Activated CD4-positive, alpha-beta T cell treated with anti-CD3 and anti-CD28 coated beads, Interleukin-2, amount 50 U/mL, for 48 hours (primary cell): Measurements from ENCODE around the gene OR10V1.

Experiments
- DNase-seq, 2 experiments: peaks; one replicate each; pipeline ENCODE4 v3.0.0-alpha.2; 2020

Gene OR10V1

DNA sequence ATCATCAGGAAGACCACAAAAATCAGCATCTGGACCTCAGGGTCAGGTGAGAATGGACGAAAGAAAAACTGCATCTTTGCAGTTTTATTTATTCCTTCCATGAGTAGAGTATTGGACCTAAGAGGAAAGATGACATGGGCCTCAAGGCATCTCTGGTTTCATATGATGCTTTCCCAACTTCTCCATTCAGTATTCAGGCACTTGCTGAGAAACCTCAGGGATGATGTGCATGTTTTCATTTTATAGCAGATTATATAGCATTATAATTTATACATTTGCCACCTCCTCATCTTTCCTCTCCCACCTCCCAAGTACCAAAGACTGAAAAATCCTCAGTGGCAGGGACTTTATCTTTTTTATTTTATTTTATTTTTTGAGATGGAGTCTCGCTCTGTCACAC lies at the start of gene OR10V1:
Gene OR10V1 (minus strand): TSS at position 101 of the 400 bp plus-strand sequence. CDS start 0 bp downstream, at position 101.
- DNase-seq = no peak

- DNase-seq = no peak
Observed at GRCh38 chr11:59761993-59762392, 48.3 kb upstream of the OR10V1 start.

GRCh38 chr11:59760771-59761170 lies 47.1 kb upstream of the OR10V1 start:
- DNase-seq = no peak

DNA sequence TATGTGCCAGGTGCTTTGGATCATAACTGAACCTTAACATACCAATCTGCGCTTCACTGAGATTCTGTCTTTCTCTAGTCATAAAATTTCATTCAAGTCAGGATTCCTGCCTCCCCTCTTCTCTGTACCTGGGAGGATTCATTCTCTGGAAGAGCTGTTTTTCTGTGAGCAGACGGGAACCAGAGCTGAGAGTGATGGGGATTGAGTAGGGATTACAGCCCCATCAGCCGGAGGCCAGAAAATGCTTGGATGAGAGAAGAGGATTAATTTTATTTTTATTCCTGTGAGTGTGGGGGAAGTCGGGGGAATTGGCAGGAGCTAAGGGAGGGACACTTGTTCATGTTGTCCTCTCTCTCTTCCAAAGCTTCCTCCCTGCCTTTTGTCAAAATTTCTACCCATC lies 46.3 kb upstream of the OR10V1 start:
- no peak for DNase-seq

- no peak for DNase-seq
Observed at GRCh38 chr11:59758401-59759037, 44.9 kb upstream of the OR10V1 start.

DNA sequence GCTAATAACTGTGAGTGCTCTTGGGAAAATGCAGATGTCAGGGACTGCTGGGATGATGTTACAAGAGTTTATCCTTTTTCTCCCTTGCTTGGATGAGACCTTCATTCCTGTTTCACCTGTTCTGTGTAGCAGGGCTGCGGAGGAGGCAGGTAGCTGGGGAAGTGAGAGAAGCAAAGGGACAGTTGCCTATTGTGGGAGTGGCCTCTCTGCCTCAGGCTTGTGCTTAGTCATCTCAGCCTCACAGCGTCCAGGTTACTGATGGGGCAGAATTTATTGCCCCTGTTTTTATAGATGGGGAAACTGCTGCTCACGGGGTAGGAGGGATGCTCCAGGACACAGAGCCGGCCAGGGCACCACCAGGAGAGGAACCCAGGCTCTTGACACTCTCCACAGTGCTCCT lies 43.2 kb upstream of the OR10V1 start:
- no peak for DNase-seq

DNA sequence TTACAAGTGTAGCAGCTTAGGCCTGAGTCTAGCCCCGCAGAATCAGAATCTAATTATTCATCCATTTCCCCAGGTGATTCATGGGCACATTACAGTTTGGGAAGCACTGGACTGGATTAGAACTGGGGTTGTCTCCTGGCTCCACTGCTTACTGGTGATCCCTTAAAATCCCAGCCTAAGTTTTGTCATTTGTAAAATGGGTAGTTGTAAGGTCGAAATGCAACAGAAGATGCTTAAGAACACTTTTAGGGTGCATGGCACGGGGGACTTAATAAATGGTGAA lies 42.9 kb upstream of the OR10V1 start:
- DNase-seq = no peak

DNA sequence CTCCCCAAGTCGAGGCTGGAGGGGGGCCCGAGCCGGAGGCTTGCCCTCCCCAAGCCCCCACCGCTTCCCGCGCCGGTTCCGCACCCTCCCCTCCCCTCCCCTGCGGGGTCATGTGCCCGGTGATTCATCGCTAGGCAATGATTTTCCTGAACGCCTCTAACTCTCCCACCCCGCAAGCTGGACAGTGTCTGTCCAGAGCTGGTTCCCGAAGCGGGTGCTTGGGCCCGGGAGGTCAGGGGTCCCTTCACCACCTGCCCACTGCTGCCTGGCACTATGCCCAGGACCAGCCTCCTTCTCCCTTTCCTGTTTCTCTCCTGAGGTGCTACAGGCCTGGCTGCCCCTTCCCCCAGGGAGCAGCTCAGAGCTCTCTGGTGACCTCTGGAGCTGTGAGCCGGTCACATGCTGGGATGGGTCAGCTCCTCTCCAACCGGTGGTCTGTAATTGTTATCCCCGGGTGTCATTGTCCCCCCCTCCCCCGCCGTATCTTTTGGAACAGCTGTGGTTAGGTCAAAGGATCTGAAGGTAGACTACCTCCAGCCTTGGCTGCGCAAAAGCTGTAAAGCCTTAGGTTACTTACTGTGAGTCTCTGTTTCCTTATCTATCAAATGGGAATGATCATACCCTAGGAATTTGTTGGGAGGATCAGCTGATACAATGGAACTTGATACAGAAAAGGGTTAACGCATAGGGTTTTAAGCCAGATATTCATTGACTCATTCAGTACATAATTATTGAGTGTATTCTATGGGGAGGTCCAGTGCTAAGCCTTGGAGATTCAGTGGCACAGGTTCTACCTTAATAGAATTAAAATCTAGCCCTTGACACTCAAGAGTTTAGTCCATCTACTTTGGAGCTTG lies 42.3 kb upstream of the OR10V1 start:
- peak; percentile 23 to 37 for DNase-seq

DNA sequence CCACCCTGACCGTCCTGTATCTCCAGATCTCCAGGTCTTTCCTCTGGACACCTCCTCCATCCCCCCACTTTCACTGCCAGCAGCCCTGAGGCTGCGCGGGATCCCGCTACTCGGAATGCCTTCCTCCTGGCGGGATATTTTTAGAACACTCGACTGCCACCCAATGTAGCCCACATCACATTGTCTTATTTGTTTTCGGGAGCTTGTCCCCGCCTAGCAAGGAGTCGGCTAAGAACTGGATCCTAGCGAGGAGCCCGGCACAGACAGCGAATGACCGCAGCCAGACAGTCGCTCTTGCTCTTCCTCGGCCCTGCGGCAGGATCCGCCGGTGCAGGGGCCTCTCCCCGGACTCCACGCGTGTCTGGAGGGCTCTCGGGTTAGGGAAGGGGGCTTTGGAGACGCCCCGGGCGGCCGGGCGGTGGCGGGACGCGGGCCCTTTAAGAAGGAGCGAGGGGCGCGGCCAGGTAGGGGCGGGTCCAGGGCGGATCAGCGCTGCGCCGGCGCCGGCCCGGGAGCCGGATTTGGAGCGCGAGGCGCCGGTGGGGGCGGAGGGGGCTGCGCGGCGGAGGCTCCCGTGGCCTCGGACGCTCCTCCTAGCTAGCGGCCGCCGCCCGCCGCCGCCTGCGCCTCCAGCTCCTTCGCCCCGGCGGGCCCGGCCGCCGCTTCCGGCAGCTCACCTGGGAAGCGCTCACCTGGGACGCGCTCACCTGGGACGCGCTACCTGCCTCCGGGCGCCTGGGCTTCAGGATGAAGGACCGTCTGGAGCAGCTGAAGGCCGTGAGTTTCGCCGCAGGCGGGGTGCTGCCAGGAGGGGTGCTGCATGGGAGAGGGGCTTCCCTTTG lies 41.4 kb upstream of the OR10V1 start, which contains the start of gene STX3:
Gene STX3 (plus strand): TSS at position 518 of the 842 bp plus-strand sequence. CDS start 230 bp downstream, at position 748.
- DNase-seq = peak; percentile 67 to 74

DNA sequence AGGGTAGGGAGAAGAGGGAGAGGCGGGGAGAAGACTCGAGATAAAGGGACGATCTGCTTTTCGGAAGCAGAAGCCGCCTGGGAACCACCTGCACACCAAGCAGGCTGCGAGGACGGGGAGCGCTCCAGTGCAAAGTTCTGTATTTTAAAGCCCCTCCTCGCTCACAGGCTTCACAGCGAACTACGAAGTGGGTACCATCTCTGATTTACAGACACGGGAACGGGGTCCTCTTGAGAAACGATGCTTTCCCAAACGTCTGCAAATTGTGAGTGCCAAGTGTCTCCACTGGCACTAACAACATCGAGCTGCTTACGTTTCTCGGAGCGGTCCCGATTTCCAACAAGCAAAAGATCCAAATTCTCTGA lies 40.8 kb upstream of the OR10V1 start:
- peak; percentile 17 to 43 for DNase-seq

DNA sequence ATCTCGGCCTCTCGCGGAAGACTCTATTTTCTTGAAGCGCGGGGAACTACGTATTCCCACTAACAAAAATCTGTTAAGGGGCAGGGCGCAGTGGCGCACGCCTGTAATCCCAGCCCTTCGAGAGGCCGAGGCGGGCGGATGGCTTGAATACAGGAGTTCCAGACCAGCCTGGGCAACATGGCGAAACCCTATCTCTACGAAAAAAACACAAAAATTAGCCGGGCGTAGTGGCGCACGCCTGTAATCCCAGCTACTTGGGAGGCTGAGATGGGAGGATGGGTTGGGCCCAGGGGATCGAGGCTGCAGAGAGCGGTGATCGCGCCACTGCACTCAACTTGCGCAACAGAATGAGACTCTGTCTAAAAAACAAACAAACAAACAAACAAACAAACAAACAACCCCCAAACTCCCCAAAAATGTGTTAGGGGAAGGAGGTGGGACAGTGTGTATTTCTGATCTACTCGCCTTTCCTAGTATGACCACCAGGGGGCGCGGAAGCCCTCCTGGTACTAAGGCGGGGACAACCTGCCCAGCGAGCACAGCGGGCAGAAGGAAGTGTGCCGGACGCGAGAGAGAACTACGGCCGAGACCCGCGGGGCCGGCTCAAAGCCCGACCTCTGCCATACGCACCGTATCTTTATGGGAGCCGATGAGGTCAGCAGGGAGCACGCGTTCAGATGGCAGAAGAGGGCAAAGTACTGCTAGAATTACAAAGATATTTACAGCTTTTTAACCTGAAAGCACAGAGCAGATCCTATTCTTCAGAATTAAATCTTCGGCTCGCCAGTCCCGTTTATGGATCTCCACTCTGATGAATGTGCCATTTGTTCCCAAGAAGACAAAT lies 40.2 kb upstream of the OR10V1 start:
- peak; percentile 87 to 88 for DNase-seq

- DNase-seq = no peak
Observed at GRCh38 chr11:59746111-59746510, 32.5 kb upstream of the OR10V1 start.

- no peak for DNase-seq
Observed at GRCh38 chr11:59730896-59731565, 17.4 kb upstream of the OR10V1 start.

DNA sequence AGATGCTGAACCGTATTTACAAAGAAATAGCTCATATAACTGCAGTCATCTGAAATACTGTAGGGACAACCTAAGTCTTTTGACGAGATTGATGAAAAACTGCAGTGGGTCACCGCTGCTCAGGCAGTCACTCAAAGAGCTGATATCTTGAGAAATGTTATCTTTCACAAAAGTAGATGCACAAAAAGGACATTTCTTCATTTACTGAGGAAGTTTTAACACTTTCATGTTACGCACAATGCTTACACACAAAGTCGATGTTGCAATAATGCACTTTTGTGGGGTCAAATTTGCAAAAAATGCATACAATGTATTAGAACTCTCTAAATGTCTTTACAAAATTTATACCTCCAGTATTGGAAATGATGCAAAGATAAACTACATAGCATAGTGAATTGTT lies 16.2 kb upstream of the OR10V1 start:
- no peak for DNase-seq

DNA sequence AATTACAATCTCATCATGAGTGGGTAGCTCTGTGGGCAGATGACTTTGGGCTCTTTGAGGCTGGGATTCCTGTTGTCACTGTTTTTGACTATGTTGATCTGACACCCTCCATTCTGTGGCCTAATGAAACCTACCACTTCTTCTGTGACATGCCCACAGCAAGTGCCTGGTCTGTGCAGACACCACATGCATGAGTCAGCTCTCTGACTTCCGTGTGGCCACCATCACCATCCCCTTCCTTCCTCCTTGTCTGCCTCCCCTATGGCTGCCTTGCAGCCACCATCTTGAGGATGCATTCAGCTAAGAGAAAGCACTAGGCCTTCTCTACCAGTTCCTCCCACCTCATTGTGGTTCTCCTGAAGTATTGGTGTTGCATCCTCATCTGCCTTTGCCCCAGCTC lies 15.3 kb upstream of the OR10V1 start:
- peak in 1 of 2 experiments; percentile 3 for DNase-seq

- DNase-seq = no peak
Observed at GRCh38 chr11:59728154-59728553, 14.5 kb upstream of the OR10V1 start.

GRCh38 chr11:59727426-59727825 lies 13.8 kb upstream of the OR10V1 start:
- DNase-seq = no peak

- no peak for DNase-seq
Observed at GRCh38 chr11:59724066-59724465, 10.4 kb upstream of the OR10V1 start.

- no peak for DNase-seq
Observed at GRCh38 chr11:59719556-59719955, 5.9 kb upstream of the OR10V1 start.

GRCh38 chr11:59716051-59716450 lies 2.4 kb upstream of the OR10V1 start:
- DNase-seq = no peak

GRCh38 chr11:59710136-59710847 lies 3.4 kb downstream of the OR10V1 start:
- DNase-seq = no peak
